Activated CD4-positive, alpha-beta T cell treated with anti-CD3 and anti-CD28 coated beads, Interleukin-10, Interleukin-2, amounts not matched to agents 100 ng/mL and 50 ng/mL, durations not matched to agents 16 hours and 8 hours (primary cell): ENCODE data around the gene SFMBT2.

Experiments
- DNase-seq: peaks from one replicate; pipeline ENCODE4 v3.0.0-alpha.2; 2020

The SFMBT2 gene

DNA sequence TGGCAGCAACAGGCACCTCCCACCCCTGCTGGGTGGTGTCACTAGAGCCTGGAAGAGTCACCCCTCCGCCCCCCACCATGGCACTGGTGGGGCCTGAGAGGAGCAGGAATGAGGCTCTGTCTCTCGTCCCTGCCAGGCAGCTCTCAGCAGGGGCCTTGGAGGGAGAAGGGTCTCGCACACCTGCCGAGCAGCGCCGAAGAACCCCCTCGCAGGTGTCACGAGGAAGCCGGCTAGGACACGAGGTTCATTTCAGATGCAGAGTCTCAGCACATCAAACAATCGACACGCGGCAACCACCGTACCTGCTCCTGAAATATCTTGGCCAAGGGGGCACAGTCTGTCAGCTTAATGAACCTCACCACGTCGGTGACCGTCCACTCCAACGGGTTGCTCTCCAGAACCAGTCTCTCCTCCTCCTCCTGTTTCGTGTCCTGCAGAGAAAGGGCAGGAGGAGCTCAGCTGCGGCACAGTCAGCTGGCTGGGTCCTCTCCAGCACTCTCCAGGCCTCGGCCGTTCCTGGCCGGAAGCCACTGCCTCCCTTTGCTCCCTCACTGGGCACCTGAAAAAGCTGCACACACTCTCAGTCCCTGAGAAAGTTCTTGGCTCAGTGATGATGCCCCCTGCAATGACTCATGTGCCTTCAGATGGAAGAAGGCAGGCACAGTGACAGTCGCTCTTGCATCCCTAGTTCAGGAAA, 240.1 kb downstream of the SFMBT2 start:
- no peak for DNase-seq

DNA sequence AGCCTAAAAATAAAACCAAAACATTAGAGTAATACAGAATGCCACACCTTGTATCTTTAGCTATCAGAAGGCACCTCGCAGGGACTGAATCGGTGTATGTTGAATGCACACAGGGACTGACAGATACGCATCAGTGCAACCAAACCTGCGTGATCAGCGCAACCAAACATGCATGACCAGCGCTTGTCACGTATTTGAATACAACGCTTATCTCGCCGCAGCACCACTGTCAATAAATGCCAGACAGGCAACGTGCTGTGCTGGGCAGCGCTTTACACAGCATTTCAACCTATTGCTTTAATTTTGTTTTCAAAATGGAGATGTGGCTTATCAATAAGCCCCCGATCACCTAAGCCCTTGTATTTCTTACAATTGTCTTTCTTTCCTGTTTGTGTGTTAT, 242.4 kb downstream of the SFMBT2 start:
- no peak for DNase-seq

DNA sequence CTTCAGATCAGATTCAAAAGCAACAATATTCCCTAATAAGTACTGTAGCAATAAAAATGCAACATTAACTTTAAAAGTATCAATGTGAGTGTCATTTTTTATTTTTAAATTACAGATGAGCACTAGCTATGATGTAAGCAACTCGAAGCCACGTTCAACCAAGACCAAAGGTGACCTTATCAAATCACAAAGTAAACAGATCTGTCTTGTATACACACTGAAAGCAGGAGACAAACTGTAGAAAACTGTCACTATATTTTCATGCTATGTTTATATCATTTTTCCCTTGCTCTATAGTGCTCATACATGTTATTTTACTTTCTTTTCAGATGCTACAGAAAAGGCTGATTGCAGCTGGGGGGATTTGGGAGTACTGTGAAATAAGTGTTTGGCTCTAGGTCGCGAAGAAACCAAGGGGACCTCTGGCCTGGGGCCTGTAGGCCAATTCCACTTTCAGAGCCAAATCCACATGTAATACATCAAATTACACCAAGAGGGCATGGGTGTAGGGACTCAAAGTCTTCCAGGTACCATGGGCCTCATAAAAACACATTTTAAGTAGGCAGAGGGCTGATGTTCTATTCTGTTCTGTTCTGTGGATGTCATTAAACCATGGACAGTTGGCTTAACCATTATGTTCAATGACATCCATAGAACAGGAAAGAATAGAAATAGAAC, 245.2 kb downstream of the SFMBT2 start:
- no peak for DNase-seq

DNA sequence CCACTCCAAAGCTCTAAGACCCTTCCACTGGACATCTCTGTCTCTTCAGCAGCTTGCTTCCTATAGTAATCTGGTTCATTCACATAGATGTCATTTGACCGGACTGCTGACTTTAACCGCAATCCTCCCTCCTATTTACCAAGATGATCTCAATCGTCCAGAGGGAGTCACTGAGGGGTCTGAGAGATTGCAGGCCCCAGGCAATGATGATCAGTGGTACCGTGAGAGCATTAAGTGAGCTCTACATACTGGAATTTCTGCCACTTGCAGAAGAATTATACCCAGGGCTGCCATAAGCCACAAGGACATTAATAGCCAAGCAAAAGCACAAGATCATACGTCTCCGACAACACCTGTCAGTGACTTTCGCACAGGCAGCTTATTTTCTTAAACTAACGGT, 245.9 kb downstream of the SFMBT2 start:
- no peak for DNase-seq

DNA sequence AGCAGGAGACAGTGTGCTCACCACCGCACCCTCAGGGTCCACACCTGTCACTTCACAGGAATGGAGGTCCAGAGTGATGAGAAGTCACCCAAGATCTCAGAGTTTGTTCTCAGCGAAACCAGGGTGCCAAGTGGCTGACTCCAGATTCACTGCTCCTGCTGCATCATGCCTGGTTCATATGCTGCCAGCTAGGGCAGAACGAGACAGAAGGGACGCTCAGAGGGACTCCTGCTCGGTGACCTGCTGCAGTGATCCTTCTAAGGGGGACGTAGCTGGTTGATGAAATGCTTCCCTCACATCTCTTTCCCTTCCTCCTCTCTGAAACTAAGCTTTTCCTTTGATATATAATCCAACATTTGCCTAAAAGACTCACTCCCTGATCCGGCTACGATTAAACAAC, 248.5 kb downstream of the SFMBT2 start:
- no peak for DNase-seq

DNA sequence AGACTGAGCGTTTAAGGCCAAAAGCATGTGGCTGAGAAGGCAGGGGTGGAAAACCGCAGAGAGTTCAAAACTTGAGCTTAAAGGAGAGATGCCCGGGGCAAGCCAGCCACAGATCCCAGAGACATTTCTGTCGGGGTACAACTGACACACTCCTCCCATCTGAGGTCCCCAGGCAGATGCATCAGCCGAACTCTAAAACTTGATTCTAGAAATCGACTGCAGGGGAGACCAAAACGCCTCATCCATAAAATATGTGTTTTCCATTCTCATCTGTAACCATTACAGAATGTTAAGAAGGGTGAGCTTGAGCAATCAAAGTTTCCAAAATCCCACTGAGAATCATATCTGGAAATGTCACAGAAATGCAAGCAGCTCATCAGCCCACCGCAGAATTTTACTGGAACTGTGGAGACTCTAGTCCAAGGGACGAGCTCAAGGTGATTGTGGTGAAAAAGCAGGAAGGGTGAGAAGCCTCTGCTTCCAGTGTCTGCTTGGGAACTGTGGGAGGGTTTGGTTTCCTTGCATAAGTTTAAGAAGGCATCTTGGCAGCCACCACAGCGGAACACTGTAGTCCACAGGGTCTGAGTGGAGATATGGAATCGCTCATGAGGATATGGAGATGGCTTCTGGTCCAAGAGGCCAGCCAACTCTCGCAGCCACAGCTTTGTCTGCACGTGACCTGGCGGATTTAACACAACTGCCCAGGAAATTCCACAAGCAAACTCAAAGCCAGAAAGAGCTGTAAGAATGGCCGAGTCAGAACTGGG, 249.2 kb downstream of the SFMBT2 start:
- DNase-seq: no peak

DNA sequence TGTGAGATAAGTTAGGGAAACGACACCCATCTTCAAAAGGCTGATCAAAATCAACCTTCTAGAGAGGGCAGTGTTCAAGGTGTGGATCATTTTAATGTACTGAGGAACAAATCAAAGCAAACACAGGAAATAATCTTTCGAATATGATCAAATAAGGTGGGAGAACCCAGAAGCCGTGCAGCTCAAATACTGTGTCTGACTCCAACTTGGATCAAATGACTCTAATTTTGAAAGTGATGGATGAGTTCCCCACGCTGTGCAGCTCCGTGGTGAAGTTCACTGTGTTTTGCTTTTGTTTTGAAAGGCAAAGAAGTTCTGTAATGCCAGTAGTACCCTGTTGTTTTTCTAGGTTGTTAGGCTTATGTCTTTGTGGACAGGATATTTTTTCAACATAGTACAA, 250.9 kb downstream of the SFMBT2 start:
- DNase-seq: peak; percentile 11

DNA sequence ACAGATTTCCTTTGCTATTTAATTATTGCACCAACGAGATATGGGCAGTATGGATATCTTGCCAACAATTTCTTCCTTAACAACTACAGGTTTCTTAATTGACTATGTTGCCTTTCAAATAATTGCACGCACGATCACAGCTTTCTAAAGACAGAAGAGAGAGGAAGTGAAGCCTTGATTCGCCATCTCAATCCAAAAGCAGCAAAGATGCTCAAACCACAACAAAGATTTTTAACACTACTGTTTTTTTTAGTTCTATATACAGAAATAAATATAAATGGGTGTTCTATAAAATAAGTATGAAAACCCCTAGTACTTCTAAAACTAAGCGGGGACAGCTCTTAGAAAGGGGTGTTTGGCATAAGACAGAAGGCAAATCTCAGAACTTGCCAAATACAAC, 251.3 kb downstream of the SFMBT2 start:
- DNase-seq: no peak

DNA sequence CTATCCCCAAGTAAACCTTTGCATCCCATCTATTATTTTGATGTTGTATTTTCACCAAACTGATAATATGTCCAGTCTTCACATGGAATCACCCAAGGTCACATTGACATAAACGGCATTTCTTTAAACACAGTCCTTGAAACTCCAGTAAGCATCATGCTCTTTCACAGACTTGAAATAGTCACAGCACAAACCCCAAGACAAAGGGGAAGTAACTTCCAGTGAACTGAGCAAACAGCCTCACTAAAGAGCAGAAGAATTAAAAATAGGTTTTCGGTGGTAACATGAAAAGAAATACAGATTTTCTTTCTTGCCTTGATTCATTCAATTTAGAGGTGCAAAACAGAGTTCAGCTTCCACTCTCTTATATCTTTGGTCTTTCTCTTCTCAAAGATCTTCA, 253.7 kb downstream of the SFMBT2 start:
- DNase-seq: no peak

DNA sequence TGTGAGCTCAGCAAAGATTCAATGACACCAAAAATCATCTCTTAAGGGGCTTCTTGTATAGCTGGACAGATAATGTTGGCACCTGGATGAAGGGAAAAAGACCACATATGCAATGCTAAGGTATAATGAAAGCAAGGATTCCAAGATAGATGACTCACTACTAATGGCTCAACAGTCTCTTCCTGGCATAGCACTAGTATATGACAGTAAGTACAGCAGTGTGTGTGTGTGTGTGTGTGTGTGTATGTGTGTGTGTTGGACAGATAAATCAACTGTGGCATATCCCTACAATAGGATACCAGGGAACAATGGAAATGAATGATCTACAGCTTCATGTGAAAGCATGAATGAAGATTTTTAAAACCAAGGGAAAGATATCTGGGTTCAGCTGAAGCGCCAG, 257.1 kb downstream of the SFMBT2 start:
- DNase-seq: no peak

DNA sequence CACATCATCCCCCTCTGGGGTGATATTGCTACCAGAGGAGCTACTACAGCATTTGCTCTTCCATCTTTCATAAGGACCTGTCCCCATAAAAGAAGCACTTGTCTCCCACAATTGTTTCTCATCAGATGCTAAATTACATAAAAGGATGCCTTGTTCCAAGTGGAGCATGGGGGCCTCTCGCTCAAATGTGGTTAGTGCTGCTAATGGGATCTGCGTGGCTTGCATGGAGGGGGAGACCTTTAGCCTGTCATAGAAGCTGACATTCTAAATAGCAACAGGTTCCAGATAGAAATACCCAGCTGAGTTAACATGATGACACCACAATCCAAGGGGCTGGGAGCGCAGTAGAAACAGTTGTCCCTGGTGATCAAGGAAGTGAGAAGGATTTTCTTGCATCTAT, 257.9 kb downstream of the SFMBT2 start:
- DNase-seq: no peak

DNA sequence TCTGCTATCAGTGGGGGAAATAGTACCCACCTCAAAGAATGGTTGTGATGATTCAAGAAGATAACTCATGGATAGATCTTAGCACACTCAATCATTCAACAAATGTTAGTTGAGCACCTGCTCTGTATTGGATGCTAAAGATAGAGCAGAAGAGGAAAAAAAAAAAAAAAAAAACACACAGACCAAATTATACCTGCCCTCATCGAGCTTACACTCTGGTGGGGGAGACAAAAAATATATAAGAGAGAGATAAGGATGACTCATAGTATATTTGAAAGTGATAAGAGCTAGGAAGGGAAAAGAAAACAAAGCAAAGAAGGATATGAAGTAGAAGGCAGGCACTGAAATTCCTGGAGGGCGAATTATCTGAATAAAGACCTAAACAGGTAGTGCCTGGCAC, 258.5 kb downstream of the SFMBT2 start:
- DNase-seq: no peak

DNA sequence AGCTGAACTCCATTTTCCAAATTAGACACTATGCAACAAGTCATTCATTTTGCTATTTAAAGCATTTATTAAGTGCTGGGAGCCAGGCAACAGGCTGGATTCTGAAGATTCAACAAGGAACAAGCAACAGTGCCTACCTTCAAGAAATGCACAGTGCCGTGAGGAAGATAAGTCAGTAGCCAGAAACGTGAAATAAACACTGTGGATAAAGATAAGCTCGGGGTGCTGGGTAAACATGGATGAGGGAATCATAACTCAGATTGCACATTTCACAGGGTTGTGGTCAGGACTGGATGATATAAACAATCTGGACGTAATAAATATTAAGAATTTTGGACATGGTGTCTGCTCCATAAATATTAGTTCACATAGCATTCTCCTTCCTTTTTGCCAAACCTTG, 259.3 kb downstream of the SFMBT2 start:
- DNase-seq: no peak

DNA sequence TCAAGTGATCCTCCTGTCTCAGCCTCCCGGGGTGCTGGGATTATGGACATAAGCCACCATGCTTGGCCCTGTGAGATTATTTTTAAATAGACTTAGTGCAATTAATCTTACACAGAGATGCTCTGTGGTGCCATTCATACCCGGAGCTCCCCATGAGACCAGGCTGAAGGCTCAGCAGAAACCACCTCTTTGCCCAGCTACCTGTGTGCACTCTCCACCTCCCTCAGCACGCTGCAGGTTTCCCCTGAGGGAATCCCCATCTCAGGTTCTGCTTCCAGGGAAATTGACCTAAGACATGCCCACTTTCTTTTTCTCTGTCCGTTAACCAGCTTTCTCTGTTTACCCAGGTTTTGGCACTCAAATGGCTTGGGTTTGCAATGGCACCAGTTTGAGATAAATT, 260.5 kb downstream of the SFMBT2 start:
- DNase-seq: no peak

DNA sequence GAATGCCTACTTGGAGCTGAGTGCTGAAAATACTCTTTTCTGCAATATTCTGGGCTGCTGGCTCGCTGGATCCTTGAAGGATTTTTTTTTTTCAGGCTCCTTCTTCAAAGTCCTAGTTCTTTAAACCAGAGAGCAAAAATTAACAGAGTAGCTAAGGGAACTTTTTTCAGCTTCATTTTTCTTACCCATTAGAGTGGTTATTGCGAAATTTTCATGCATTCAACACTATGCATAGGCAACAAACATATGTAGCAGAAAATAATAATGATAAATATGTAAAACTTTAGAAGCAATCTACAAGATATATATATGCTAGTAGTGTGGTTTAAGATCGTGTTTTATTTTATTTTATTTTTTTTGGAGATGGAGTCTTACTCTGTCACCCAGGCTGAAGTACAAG, 264.6 kb downstream of the SFMBT2 start:
- no peak for DNase-seq

DNA sequence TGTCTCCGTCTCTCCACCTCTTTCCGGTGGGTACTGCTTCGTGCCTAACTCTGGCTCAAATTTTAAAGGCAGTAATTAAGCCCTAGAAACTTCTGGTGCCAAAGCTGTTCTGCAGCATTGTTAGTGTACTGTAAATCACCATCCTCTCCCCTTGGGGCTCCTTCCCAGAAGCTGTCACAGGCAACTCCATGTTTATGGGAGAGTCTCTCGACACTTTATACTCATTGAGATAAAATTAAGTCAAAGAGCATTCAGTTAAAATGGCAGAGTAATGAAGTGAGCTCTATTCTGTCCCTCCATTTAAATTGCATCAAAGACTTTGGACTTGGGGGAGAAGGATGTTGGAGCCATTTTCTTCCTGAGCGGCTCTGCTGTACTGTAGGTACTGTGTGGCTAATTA, 274.8 kb downstream of the SFMBT2 start:
- DNase-seq: no peak

DNA sequence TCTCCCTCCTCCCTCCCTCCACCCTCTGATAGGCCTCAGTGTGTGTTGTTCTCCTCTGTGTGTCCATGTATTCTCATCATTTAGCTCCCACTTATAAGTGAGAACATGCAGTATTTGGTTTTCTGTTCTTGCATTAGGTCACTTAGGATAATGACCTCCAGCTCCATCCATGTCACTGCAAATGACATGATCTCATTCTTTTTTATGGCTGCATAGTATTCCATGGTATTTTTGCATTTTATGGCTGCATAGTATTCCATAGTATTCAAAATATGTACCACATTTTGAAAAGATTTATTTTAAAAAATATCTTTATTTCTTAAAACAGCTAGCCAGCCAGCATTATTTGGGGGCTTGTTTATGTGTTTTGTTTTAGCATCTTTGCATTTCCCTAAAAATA, 275.6 kb downstream of the SFMBT2 start:
- DNase-seq: no peak

DNA sequence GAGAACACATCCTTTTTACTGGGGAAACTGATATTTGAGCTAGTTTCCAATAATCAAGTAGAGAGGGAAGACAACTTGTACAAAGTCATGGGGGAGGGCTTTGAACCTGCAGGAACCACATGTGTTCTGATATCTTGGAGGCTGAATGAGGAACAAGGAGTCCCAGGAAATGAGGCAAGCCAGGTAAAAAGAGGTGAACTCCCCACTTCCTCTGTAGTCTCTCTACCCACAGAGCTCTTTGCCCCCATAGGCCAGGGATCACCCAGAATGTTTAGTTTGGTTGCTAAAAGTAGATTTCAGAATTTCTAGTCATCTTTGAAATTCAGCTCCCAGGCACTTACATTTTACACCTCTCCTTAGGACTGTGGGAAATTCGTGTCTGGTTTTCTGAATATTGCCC, 276.4 kb downstream of the SFMBT2 start:
- no peak for DNase-seq

DNA sequence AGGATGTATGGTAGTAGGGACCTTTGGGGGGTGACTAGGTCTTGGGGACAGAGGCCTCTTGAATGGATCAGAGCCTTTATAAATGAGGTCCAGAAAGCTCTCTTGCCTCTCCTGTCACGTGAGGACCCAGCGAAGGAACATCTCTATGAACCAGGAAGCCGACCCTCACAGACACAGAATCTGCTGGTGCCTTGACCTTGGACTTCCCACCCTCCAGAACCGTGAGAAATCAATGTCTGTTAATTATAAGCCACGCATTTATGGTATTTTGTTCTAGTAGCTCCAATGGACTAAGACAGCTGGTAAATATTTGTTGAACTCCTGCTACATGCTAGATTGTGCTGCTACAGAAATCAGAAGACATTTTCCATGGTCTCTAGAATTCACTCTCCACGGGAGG, 276.9 kb downstream of the SFMBT2 start:
- no peak for DNase-seq

DNA sequence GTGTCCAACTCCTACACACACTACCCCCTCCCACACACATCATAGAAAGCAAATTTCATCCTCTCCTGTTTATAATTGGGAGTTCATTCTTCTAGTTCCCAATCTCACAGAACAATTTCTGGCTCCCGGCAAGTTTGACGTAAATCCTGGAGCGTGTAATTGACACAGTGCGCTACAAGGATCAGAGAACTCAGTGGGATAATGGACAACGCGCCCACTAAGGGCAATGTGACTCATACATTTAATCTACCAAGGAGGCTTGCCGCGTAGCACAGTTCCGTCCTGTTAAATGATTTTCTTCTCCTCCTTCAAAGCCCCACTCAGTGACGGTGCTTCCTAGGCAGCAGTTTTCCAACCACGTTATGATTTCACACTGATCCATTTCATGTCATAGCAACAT, 277.6 kb downstream of the SFMBT2 start:
- DNase-seq: no peak

DNA sequence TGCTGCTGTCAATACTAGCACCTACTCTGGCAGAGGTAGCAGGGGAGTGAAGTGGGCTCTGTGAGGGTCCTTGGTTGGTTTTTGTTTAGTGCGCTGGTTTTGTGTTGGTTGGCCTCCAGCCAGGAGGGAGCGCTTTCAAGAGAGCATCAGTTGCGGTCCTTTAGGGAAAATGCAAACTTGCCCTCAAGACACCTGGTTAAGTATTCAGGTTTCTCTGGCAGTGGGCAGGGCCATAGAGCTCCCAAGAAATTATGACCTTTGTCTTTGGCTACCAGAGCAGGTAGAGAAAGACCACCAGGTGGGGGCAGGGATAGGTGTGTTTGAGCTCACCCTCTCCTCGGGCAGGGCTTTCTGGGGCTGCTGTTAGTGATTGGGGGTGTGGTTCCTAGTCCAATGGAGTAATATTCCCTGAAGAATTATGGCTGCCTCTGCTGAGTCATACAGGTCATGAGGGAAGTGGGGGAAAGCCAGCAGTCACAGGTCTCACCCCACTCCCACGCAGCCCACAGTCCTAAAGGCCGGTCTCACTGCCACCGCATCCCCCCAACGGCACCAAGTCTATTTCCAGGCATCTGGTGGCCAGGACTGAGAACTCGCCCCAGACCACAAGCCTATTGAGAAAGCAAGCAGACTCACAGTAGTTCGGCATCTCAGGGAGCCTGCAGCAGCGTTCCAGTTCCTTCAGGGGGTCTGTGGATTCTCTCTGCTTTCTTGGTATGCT, 280.5 kb downstream of the SFMBT2 start:
- no peak for DNase-seq

DNA sequence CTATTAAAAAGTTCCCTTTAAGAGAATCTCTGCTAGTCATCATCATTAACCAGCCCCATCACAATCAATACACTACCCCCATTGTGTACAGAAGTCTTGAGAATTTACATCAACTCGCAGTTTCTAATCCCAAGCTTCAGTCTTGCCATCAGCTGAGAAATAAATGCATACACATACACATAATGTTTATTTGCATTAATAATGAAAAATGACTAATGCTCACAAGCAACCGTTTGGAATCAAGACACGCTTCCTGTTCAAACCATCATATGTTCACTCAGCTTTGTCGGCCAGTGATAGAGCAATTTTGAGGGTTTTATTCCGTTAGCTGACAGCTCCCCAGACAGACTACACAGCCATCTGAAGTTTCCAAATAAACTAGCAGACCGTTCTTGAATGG, 287.1 kb downstream of the SFMBT2 start:
- peak; percentile 13 for DNase-seq

DNA sequence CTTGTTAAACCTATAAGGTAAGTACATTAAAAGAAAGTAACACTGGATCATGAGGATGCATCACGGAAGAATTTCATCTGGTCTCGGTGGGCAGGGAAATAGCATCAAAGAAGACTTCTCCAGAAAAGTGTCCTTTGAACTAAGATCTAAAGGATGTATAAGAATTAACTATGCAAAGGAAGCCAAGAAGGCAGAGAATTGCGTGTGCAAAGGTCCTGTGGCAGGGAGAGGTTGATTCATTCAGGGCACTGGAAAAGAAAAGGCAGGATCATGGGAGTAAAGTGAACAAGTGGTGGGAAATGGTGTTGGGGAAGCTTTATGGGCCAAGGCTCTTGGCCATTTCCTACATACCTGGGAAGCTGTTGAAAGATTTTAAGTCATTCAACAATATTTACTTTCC, 288.3 kb downstream of the SFMBT2 start:
- no peak for DNase-seq
